ENCODE measurements around the gene APOLD1.
"Not testable (repeated sequence)": the region's sequence is repeated elsewhere in the genome, so short reads cannot be mapped to it uniquely, and the experiment has no call there.

Gene APOLD1, protein sequence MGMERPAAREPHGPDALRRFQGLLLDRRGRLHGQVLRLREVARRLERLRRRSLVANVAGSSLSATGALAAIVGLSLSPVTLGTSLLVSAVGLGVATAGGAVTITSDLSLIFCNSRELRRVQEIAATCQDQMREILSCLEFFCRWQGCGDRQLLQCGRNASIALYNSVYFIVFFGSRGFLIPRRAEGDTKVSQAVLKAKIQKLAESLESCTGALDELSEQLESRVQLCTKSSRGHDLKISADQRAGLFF

DNA sequence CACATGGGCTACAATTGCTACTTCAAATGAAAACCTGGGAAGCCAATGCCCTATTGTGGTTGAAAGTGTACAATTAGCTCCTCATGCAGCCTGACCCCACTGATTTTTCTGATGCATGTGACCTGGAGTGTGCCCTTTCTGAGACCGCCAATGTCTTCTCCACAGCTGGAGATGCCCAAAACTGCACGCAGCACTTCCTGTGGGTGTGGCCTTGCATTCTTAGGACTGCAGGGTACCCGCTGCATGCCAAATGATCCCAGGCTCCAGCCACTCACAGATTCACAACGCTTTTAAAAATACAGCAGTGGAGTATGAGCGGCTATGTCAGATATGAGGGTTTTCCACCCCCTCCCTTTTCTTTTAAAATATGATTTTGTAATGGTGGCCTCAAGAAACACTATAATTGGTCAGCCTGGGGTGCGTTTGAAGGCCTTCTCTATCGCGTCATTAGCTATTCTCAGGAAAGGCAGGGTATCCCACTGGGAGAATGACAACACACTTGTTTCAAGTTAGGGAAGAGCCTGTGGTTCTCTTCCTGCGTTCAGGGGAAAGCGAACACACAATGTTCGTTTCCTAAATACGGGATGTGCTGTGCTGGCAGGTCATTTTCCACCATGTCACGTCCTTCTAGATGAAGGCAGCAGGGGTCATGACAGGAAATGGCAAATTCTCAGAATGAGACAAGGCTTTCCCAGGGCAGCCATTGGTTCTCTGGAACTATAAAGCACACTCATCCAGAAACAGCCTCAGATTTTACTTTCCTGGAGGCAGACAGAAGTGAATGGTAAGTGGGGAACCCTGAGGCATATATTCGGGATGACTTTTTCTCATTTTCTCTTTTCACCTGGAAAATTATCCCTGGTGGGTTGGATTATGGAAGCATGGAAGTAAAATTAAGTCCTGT lies at the start of gene APOLD1:
APOLD1 (plus strand) TSS at position 749 of the 904 bp plus-strand sequence; CDS start at position 782, 33 bp downstream.
- DNase-seq (ENCODE audit: low read depth in 3 of 3) = no peak

- no peak for DNase-seq (ENCODE audit: low read depth in 3 of 3)
Measured at GRCh38 chr12:12736759-12737676, 48.4 kb upstream of the APOLD1 start.

- DNase-seq (ENCODE audit: low read depth in 3 of 3) = not testable (repeated sequence)
Measured at GRCh38 chr12:12738152-12738551, 47.3 kb upstream of the APOLD1 start.

GRCh38 chr12:12741660-12742059 lies 43.8 kb upstream of the APOLD1 start:
- no peak for DNase-seq (ENCODE audit: low read depth in 3 of 3)

DNA sequence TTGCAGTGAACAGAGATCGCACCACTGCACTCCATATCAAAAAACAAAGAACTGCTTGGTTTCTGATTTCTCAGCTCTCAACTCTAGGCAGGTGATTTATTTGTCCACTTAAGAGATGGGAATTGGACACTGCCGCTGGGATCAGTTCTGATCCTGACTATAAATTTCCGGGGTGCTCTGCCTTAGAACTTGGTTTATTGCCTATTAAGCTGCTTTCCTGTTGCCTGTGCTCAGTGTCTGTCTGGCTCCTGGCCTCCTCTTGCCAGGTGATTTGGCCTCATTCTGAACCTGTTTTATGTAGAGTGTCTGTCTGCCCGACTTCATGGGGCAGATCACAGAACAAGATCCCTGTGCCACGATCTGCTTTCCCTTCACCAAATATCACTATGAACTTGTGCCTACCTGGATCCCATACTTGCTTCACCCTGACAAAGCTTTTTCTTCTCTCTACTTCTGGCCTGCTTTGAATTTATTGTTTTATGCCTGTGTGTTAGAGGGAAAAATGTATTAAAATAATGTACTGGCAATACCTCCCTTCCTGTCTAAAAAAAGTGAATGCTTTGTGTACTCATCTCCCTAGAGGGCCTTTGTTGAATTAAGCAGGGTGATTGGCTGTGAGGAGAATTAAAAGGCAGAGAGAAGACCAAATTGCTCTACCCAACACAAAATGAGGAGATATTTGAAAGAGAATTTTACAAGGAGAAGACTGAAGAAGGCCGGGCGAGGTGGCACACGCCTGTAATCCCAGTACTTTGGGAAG lies 40.7 kb upstream of the APOLD1 start:
- no peak for DNase-seq (ENCODE audit: low read depth in 3 of 3)

DNA sequence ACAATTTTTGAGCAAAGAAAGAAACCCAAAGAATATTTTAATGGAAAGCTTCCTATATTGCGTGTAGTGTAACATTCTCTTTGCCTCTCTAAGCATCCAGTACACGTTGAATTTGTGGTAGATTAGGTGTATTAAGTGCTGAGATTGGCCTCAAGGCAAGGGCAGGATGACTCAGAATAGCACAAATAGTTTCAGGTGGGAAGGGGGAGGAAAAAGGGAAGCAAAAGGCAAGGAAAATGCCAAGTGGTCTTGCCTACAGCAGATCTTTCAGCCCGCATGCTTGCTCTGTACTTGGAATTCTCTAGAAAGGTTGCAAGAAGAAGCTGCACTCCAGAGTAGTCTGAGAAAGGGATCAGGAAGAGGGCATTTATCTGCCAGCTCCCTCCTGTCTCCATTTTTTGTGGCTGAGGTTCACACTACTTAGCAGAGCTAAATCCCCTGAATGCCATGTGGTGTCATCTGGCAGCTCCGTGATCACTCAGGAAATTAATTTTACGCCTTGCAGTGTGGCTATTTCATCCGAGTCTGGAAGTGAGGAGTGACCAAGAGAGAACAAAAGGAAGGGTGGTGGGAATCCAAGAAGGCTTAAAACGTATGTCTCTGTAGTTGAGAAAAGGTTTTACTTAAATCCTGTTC lies 39.8 kb upstream of the APOLD1 start:
- no peak for DNase-seq (ENCODE audit: low read depth in 3 of 3)

GRCh38 chr12:12747278-12747677 lies 38.2 kb upstream of the APOLD1 start:
- DNase-seq (ENCODE audit: low read depth in 3 of 3) = no peak

- no peak for DNase-seq (ENCODE audit: low read depth in 3 of 3)
Measured at GRCh38 chr12:12748044-12748443, 37.4 kb upstream of the APOLD1 start.

DNA sequence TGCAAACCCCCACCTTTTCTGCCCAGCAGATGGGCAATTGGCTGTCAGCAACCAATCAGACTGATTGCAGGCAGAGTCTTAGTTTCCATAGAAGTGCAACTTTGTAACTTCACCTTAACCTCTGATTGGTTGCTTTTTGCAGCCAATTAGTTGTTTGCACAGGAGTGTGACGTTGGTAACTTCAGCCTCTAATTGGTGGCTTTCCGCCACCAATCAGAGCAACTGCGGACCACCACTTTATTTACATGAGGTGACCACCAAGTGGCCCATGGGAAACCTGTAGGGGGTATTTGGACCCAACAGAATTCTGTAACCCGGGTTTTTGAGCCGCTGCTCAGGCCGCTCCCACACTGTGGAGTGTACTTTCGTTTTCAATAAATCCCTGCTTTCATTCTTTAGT lies 36.0 kb upstream of the APOLD1 start:
- no peak for DNase-seq (ENCODE audit: low read depth in 3 of 3)

GRCh38 chr12:12755923-12756322 lies 29.5 kb upstream of the APOLD1 start:
- no peak for DNase-seq (ENCODE audit: low read depth in 3 of 3)

DNA sequence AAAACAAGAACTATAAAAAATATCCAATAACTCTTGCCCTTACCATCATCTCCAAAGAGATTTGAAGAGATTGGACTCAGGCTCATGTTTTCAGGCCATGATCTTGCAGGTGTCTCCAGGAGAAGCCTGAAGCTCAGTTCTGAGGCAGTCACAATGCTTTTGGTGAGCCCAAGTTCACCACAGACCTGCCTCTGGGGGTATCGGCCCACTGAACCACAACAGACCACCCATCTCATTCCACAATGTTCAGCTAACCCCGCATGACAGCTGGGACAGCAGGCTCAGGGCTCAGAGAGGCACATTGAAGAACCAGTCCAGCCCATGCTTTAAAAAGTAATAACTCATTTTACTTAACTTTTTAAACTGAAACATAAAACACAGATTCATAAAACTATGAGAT lies 28.3 kb upstream of the APOLD1 start:
- no peak for DNase-seq (ENCODE audit: low read depth in 3 of 3)

DNA sequence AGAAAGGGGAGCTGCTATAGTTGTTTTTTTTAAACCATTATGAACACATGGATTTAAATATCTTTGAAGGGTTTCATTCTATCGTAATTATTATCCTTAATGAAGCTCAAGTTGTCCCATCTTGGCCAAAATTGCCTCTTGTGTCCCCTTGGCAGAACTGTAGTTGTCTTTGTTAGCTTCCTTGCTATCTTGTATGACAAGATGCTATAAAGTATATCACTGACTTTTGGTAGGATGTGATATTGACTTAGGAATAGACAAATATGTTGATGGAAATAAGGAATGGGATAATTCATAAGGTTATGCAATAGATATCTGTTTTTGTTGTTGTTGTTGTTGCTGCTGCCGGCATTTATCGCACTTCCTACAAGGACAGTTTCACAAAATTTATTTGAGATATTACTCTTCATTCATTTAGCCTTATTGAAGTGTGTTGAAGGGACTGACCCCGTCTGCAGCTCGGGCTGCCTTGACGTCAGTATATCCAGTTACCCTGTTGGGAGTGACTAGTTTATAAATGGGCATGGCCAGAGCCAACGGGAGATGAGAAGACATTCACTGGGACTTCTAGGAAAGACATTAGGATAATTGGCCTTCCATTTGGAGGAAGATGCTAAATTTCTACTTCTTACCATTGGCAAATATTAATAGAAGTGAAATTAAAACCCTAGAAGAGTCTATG lies 26.1 kb upstream of the APOLD1 start:
- no peak for DNase-seq (ENCODE audit: low read depth in 3 of 3)

DNA sequence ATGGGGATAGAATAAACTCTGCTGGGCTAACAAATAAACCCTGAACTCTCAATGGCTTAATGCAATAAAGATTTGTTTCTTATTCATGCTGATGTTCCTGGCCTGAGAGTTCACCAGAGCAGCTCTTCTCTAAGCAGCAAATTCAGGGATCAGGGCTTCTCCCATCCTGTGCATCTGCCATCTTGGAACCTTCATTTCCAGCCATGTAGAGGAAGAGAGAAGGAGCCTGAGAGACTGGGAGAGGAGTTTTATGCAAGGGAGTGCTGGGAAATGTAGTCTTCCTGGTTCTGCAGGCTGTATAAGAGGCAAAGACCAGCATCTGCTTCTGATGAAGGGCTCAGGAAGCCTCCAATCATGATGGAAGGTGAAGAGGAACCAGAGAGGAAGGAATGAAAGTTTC lies 20.6 kb upstream of the APOLD1 start:
- no peak for DNase-seq (ENCODE audit: low read depth in 3 of 3)

DNA sequence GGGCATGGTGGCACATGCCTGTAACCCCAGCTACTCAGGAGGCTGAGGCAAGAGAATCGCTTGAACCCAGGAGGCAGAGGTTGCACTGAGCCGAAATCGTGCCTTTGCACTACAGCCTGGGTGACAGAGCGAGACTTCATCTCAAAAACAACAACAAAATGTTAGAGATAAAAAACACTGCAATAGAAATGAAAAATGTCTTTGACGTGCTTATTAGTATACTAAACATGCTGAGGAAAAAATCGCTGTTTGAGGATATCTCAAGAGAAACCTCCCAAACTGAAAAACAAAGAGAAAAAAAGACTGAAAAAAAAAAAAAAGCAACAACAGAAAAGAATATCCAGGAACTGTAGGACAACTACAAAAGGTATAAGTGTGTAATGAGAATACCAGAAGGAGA lies 15.2 kb upstream of the APOLD1 start:
- no peak for DNase-seq (ENCODE audit: low read depth in 3 of 3)

- no peak for DNase-seq (ENCODE audit: low read depth in 3 of 3)
Measured at GRCh38 chr12:12774791-12775190, 10.7 kb upstream of the APOLD1 start.

DNA sequence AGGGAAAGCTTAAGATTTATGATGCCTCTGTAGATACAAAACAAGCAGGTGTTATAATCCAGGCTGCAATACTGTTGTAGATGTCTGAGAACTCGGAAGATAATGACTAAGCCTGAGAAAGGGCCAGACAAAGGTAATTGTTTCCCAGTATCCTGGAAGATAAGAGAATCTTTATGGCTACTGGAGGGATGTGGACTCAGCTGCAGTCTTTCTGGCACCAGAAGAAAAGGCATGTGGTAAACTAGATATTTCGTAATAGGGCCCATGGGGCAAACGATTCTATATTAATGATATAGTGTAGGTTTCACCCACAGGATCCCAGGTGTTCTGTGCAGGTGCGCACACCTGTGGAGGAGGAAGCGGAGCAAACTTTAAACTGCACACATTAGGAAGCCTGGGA lies 9.2 kb upstream of the APOLD1 start:
- DNase-seq (ENCODE audit: low read depth in 3 of 3) = no peak

DNA sequence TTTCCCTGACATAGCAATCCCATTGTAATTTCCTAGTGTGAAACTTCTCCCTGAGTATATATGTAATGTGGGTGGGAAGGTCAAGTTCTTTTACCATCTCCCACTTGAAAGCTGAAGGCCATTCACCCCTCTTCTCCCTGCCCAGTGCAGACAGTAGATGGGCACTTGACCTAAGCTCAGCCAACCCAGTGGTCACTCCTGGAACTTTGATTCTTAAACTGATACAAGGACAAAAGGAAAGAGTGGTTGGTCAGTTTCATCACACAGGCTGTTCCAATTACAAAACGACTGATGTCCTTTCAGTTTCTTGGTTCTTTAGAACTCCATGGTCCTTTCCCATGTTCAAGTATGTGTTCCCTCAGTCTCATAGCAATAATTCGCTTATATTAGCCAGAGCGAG lies 8.4 kb upstream of the APOLD1 start:
- no peak for DNase-seq (ENCODE audit: low read depth in 3 of 3)

- no peak for DNase-seq (ENCODE audit: low read depth in 3 of 3)
Measured at GRCh38 chr12:12779007-12779406, 6.5 kb upstream of the APOLD1 start.

GRCh38 chr12:12779529-12779928 lies 5.9 kb upstream of the APOLD1 start:
- no peak for DNase-seq (ENCODE audit: low read depth in 3 of 3)

DNA sequence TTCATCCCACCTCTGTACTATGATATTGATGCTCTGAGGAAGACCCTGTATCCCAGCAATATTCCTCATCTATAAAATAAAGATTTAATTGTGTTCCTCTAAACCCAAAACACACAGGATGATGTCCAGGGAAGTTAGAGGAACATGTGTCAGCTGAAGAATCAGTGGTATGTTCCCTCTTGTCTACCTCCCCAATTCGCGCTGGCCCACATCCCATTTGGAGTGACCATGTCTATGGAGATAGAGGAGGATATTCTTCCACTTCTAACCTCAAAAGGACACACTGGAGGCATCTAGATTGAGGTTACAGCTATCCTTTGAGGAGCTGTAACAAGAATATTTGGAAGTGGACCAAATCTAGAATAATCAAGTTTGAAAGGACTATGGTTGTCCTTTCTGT lies 1.3 kb upstream of the APOLD1 start:
- DNase-seq (ENCODE audit: low read depth in 3 of 3) = no peak
